Measurements from ENCODE around the gene APOBEC3F.

DNA sequence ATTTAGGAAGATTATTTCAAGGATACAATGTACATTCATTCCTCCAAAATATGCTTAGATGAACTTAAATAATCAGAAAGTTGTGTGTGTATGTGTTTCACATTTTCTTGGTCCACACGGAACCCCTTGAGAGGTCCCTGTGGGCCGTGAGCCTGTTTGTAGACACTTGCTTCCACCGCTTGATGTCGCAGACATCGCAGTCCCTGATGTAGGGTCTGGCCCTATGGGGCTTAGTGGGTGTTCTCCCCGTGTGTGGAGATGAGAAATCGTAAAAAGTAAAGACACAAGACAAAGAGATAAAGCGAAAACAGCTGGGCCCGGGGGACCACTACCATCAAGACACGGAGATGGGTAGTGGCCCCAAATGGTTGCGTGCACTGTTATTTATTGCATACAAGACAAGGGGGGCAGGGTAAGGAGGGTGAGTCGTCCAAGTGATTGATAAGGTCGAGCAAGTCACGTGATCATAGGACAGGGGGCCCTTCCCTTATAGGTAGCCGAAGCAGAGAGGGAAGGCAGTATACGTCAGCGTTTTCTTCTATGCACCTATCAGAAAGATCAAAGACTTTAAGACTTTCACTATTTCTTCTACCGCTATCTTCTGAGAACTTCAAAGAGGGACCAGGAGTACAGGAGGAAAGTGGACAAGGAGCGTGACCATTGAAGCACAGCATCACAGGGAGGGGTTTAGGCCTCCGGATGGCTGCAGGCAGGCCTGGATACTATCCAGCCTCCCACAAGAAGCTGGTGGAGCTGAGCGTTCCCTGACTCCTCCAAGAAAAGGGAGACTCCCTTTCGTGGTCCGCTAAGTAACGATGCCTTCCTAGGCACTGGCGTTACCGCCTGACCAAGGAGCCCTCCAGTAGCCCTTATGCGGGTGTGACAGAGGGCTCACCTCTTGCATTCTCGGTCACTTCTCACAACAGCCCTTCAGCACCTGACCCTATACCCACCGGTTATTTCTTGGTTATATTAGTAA lies 27.8 kb upstream of the APOBEC3F start:
- TF ChIP-seq, protein P1, sequence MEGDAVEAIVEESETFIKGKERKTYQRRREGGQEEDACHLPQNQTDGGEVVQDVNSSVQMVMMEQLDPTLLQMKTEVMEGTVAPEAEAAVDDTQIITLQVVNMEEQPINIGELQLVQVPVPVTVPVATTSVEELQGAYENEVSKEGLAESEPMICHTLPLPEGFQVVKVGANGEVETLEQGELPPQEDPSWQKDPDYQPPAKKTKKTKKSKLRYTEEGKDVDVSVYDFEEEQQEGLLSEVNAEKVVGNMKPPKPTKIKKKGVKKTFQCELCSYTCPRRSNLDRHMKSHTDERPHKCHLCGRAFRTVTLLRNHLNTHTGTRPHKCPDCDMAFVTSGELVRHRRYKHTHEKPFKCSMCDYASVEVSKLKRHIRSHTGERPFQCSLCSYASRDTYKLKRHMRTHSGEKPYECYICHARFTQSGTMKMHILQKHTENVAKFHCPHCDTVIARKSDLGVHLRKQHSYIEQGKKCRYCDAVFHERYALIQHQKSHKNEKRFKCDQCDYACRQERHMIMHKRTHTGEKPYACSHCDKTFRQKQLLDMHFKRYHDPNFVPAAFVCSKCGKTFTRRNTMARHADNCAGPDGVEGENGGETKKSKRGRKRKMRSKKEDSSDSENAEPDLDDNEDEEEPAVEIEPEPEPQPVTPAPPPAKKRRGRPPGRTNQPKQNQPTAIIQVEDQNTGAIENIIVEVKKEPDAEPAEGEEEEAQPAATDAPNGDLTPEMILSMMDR (IDR thresholded peaks at IDR 0.05 in 4 of 5, conservative IDR thresholded peaks at IDR 0.05 in 1 of 5), result no peak
- no peak for TF ChIP-seq POLR2A (IDR thresholded peaks at IDR 0.05)
